Endodermal cell (in vitro differentiated cells): ENCODE results near the gene CRHR2. TPM values are rescaled to one million over a fixed set of nuclear protein-coding genes. Genes with fewer than 3 reads are reported as not detected.

Source experiments
- DNase-seq: peaks from one replicate; pipeline ENCODE4 v3.0.0-alpha.2; 2017
- H3K27ac ChIP-seq: 2 replicates; pipeline ENCODE4 v1.5.1; 2013; ENCODE audit warnings: mild to moderate bottlenecking, low read depth, low read length, moderate library complexity
- H3K27me3 ChIP-seq: 2 replicates; pipeline ENCODE4 v1.6.1; 2013; ENCODE audit warnings: mild to moderate bottlenecking, low read length, moderate library complexity; ENCODE audit not compliant: insufficient read depth, control insufficient read depth, poor library complexity, severe bottlenecking
- H3K36me3 ChIP-seq: 2 replicates; pipeline ENCODE4 v1.7.0; 2013; ENCODE audit warnings: mild to moderate bottlenecking, low read length, moderate library complexity; ENCODE audit not compliant: control insufficient read depth, insufficient read depth
- H3K4me1 ChIP-seq: one replicate; pipeline ENCODE4 v1.7.0; 2013; ENCODE audit warnings: low read length; ENCODE audit not compliant: control insufficient read depth, insufficient read depth
- H3K4me3 ChIP-seq: 2 replicates; pipeline ENCODE4 v1.5.1; 2013; ENCODE audit warnings: mild to moderate bottlenecking, low read length, moderate library complexity
- H3K9ac ChIP-seq: 2 replicates; pipeline ENCODE4 v1.6.1; 2013; ENCODE audit warnings: mild to moderate bottlenecking, low read length, moderate library complexity; ENCODE audit not compliant: poor library complexity, severe bottlenecking; ENCODE audit errors: extremely low read depth
- H3K9me3 ChIP-seq: 2 replicates; pipeline ENCODE4 v1.6.1; 2013; ENCODE audit warnings: mild to moderate bottlenecking, low read length, moderate library complexity; ENCODE audit not compliant: control insufficient read depth
- H3K27ac Mint-ChIP-seq: 2 replicates; pipeline ENCODE4 v1.8.0; 2020; ENCODE audit warnings: mixed read lengths
- H3K27me3 Mint-ChIP-seq: 2 replicates; pipeline ENCODE4 v1.8.0; 2021; ENCODE audit warnings: mild to moderate bottlenecking, mixed read lengths; ENCODE audit not compliant: insufficient read depth
- H3K36me3 Mint-ChIP-seq: 2 replicates; pipeline ENCODE4 v1.8.0; 2020; ENCODE audit warnings: low read depth, mixed read lengths
- H3K4me1 Mint-ChIP-seq: 2 replicates; pipeline ENCODE4 v1.8.0; 2020; ENCODE audit warnings: mixed read lengths
- H3K4me3 Mint-ChIP-seq: 2 replicates; pipeline ENCODE4 v1.8.0; 2020; ENCODE audit warnings: mild to moderate bottlenecking, moderate library complexity, mixed read lengths
- H3K9me3 Mint-ChIP-seq: 2 replicates; pipeline ENCODE4 v1.8.0; 2020; ENCODE audit warnings: mild to moderate bottlenecking, mixed read lengths
- CTCF ChIP-seq: fragments of 200-600 bp; sonication (generic); conservative IDR thresholded peaks from 2 replicates; pipeline ENCODE4 v1.5.0; 2021; ENCODE audit warnings: antibody characterized with exemption, mild to moderate bottlenecking
- WGBS, 2 experiments: methylation state at CpG; one replicate each; pipeline versions ENCODE4 v1.1.5 to v1.1.7; 2013; ENCODE audit warnings: missing lambda C conversion rate in 2 of 2, mixed read lengths in 1 of 2; ENCODE audit not compliant: insufficient coverage in 1 of 2, insufficient read length in 1 of 2; 5-methylcytosine and 5-hydroxymethylcytosine counted together
- total RNA-seq, 2 donors: library from RNA; stranded (reverse); fragmentation: NEBNext Ultra II Directional in 1 of 2; extraction: Animal tissue kit (Norgen Biotek cat#: 25700) in 1 of 2; gene quantifications; 2 replicates in 1 of 2; 3 replicates in 1 of 2; pipeline ENCODE4 v1.2.1, GENCODE V29; 2021

Gene CRHR2
- total RNA-seq, 2 donors from 2014 or later: not detected

- no peak for TF ChIP-seq CTCF
- WGBS, 2 experiments: 79 to 94% methylated on average over 2 to 6 of the region's 6 CpGs
- H3K4me1 Mint-ChIP-seq: no peaks in the 10 kb centered on the region
- Histone ChIP-seq H3K36me3 (no peaks in the 10 kb centered on the region), H3K4me1 (no peaks in the 10 kb centered on the region), H3K9ac (no peak overlapping the region), H3K27ac (no peak overlapping the region), H3K27me3 (no peaks in the 10 kb centered on the region), H3K4me3 (no peak overlapping the region), H3K9me3 (no peaks in the 10 kb centered on the region)
- no peak for DNase-seq
- H3K36me3 Mint-ChIP-seq: peaks cover 3% of the 10 kb centered on the region
- H3K27me3 Mint-ChIP-seq: no peaks in the 10 kb centered on the region
- H3K9me3 Mint-ChIP-seq: no peaks in the 10 kb centered on the region
- no peak overlapping the region for H3K27ac Mint-ChIP-seq
- H3K4me3 Mint-ChIP-seq: no peak overlapping the region
These were observed 20.3 kb downstream of the CRHR2 start for GRCh38 chr7:30661926-30662325.

GRCh38 chr7:30660331-30661255 lies 21.7 kb downstream of the CRHR2 start:
- 84 to 93% methylated on average over 7 to 16 of the region's 16 CpGs for WGBS, 2 experiments
- no peaks in the 10 kb centered on the region for H3K36me3 ChIP-seq
- Mint-ChIP-seq H3K4me3 (no peak overlapping the region), H3K27me3 (no peaks in the 10 kb centered on the region), H3K36me3 (peaks cover 3% of the 10 kb centered on the region), H3K9me3 (no peaks in the 10 kb centered on the region), H3K4me1 (no peaks in the 10 kb centered on the region), H3K27ac (no peak overlapping the region)
- H3K4me1 ChIP-seq: no peaks in the 10 kb centered on the region
- DNase-seq: no peak
- TF ChIP-seq CTCF: no peak
- H3K9ac ChIP-seq: no peak overlapping the region
- H3K27me3 ChIP-seq: no peaks in the 10 kb centered on the region
- no peak overlapping the region for H3K27ac ChIP-seq
- H3K9me3 ChIP-seq: no peaks in the 10 kb centered on the region
- no peak overlapping the region for H3K4me3 ChIP-seq

DNA sequence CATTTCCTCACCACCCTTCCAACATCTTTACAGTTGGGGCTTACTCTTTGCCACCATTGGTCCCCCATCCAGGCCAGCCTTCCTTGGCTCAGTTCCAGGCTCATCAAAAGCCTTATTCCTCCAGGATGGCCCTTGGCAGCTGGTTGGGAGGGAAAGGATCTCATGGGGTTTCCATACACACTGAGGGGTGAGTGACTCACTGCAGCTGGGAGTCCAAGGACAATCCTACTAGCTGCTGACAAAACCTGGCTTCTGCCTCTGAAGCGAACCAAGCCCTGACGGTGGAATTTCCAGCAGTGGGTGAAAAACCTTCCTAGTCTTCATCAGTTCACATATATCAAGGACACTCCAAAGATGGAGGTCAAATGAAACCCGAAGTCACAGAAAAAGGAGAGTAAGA lies 22.9 kb downstream of the CRHR2 start:
- H3K27me3 Mint-ChIP-seq: no peaks in the 10 kb centered on the region
- no peaks in the 10 kb centered on the region for H3K27me3 ChIP-seq
- no peaks in the 10 kb centered on the region for H3K36me3 ChIP-seq
- peaks cover 6% of the 10 kb centered on the region for H3K36me3 Mint-ChIP-seq
- TF ChIP-seq CTCF: no peak
- H3K27ac Mint-ChIP-seq: no peak overlapping the region
- H3K9me3 Mint-ChIP-seq: no peaks in the 10 kb centered on the region
- no peak overlapping the region for H3K27ac ChIP-seq
- H3K4me3 ChIP-seq: no peak overlapping the region
- 94% methylated on average over 3 of the region's 3 CpGs; no CpG with 5 or more reads in 1 of the 2 experiments for WGBS, 2 experiments
- no peaks in the 10 kb centered on the region for H3K4me1 Mint-ChIP-seq
- no peak overlapping the region for H3K9ac ChIP-seq
- no peak overlapping the region for H3K4me3 Mint-ChIP-seq
- no peaks in the 10 kb centered on the region for H3K9me3 ChIP-seq
- DNase-seq: no peak
- no peaks in the 10 kb centered on the region for H3K4me1 ChIP-seq
